ENCODE results near the gene EXT2. TPM values are rescaled to one million over a fixed set of nuclear protein-coding genes. Genes with fewer than 3 reads are reported as not detected.

Gene EXT2
- total RNA-seq, 1 donor from 2014 or later, result 67.7 TPM

DNA sequence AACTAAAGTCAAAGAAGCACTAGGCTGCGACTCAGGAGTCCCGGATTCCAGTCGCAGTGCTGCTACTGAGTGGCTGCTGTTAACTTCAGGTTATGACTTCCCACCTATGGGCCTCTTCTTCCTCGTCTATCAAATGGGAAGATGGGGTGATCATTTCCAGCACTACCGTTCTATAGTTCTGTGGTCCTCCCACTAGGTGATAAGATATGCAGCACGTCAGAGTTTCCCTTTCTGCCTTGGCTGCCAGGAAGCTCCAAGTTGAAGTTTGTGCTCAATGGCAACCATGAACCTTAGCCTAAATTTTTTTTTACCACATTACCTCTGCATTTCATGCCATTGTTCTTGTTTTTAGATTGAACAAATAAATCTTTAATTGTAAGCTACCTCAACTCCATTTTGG is 175.8 kb downstream of the EXT2 start:
- Histone ChIP-seq H4K20me1 (ENCODE audit: insufficient read depth, low read length) (no peaks in the 10 kb centered on the region), H3K79me2 (ENCODE audit: insufficient read depth, low read length) (no peaks in the 10 kb centered on the region), H3K4me2 (ENCODE audit: low read length) (no peak overlapping the region), H3K27ac (ENCODE audit: low read depth, low read length) (no peak overlapping the region), H3K4me3 (ENCODE audit: insufficient read depth, low read depth, low read length) (no peak overlapping the region), H3K4me1 (ENCODE audit: insufficient read depth, low read length) (peaks cover 22% of the 10 kb centered on the region), H3K36me3 (ENCODE audit: insufficient read depth, low read length) (no peaks in the 10 kb centered on the region), H3K27me3 (ENCODE audit: insufficient read depth, low read length) (no peaks in the 10 kb centered on the region), H2AFZ (ENCODE audit: low read depth, low read length) (no peak overlapping the region), H3K9ac (ENCODE audit: low read length) (no peak overlapping the region), H3K9me3 (ENCODE audit: insufficient read depth, low read depth, low read length) (no peaks in the 10 kb centered on the region)
- FAIRE-seq (no peak), DNase-seq (ENCODE audit: low read depth) (no peak)
- no peak for TF ChIP-seq EZH2 (IDR thresholded peaks at IDR 0.05; ENCODE audit: insufficient read depth, low read length)
- TF ChIP-seq, protein P1, sequence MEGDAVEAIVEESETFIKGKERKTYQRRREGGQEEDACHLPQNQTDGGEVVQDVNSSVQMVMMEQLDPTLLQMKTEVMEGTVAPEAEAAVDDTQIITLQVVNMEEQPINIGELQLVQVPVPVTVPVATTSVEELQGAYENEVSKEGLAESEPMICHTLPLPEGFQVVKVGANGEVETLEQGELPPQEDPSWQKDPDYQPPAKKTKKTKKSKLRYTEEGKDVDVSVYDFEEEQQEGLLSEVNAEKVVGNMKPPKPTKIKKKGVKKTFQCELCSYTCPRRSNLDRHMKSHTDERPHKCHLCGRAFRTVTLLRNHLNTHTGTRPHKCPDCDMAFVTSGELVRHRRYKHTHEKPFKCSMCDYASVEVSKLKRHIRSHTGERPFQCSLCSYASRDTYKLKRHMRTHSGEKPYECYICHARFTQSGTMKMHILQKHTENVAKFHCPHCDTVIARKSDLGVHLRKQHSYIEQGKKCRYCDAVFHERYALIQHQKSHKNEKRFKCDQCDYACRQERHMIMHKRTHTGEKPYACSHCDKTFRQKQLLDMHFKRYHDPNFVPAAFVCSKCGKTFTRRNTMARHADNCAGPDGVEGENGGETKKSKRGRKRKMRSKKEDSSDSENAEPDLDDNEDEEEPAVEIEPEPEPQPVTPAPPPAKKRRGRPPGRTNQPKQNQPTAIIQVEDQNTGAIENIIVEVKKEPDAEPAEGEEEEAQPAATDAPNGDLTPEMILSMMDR (IDR thresholded peaks at IDR 0.05; ENCODE audit: insufficient read depth, low read depth, low read length), result no peak
- no peak overlapping the region for H3K4me3 Mint-ChIP-seq (ENCODE audit: unreplicated experiment)
- H3K36me3 Mint-ChIP-seq (ENCODE audit: low read depth, unreplicated experiment), result no peaks in the 10 kb centered on the region
- H3K4me1 Mint-ChIP-seq (ENCODE audit: low read depth, unreplicated experiment), result peaks cover 5% of the 10 kb centered on the region
- no peak overlapping the region for H3K27ac Mint-ChIP-seq (ENCODE audit: unreplicated experiment)
- peaks cover 16% of the 10 kb centered on the region for H3K27me3 Mint-ChIP-seq (ENCODE audit: low read depth, unreplicated experiment)
- H3K9me3 Mint-ChIP-seq (ENCODE audit: unreplicated experiment), result peaks cover 8% of the 10 kb centered on the region

GRCh38 chr11:44274404-44274803 is 178.9 kb downstream of the EXT2 start:
- H3K4me1 Mint-ChIP-seq (ENCODE audit: low read depth, unreplicated experiment), result peaks cover 2% of the 10 kb centered on the region

DNA sequence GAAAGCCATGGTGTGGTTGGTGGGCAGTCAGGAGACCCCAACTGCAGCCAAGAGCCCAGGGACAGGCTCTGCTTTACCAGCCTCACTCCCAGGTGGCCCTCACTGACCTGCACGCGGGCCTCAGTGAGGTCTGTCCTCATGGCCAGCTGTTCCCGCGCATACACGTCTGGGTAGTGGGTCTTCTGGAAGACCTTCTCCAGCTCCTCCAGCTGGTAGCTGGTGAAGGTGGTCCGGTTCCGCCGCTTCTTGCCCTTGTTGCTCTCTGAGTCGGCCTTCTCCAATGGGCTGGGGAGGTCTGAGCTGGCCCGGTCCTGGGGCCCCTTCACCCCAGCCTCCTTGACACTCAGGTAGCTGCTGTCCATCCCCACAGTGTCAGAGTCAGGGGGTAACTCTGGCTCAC is 179.8 kb downstream of the EXT2 start:
- H3K36me3 Mint-ChIP-seq (ENCODE audit: low read depth, unreplicated experiment), result no peaks in the 10 kb centered on the region
- H3K4me1 Mint-ChIP-seq (ENCODE audit: low read depth, unreplicated experiment), result no peaks in the 10 kb centered on the region
- no peaks in the 10 kb centered on the region for H3K27me3 ChIP-seq (ENCODE audit: insufficient read depth, low read length)
- TF ChIP-seq, protein P1 (IDR thresholded peaks at IDR 0.05; ENCODE audit: insufficient read depth, low read depth, low read length), result no peak
- no peak for TF ChIP-seq EZH2 (IDR thresholded peaks at IDR 0.05; ENCODE audit: insufficient read depth, low read length)
- DNase-seq (ENCODE audit: low read depth) (no peak), FAIRE-seq (no peak)
- no peaks in the 10 kb centered on the region for H3K79me2 ChIP-seq (ENCODE audit: insufficient read depth, low read length)
- no peak overlapping the region for H2AFZ ChIP-seq (ENCODE audit: low read depth, low read length)
- peaks cover 2% of the 10 kb centered on the region for H3K4me1 ChIP-seq (ENCODE audit: insufficient read depth, low read length)
- no peak overlapping the region for H3K4me3 Mint-ChIP-seq (ENCODE audit: unreplicated experiment)
- H3K4me3 ChIP-seq (ENCODE audit: insufficient read depth, low read depth, low read length), result no peak overlapping the region
- H3K27ac ChIP-seq (ENCODE audit: low read depth, low read length), result no peak overlapping the region
- H3K36me3 ChIP-seq (ENCODE audit: insufficient read depth, low read length), result no peaks in the 10 kb centered on the region
- peaks cover 27% of the 10 kb centered on the region for H3K27me3 Mint-ChIP-seq (ENCODE audit: low read depth, unreplicated experiment)
- H3K27ac Mint-ChIP-seq (ENCODE audit: unreplicated experiment), result no peak overlapping the region
- H3K4me2 ChIP-seq (ENCODE audit: low read length), result no peak overlapping the region
- peaks cover 3% of the 10 kb centered on the region for H3K9me3 Mint-ChIP-seq (ENCODE audit: unreplicated experiment)
- no peak overlapping the region for H3K9ac ChIP-seq (ENCODE audit: low read length)
- no peaks in the 10 kb centered on the region for H3K9me3 ChIP-seq (ENCODE audit: insufficient read depth, low read depth, low read length)
- no peaks in the 10 kb centered on the region for H4K20me1 ChIP-seq (ENCODE audit: insufficient read depth, low read length)

More at GRCh38 chr11:44274404-44274803, 178.9 kb downstream of the EXT2 start:
- DNase-seq (ENCODE audit: low read depth) (no peak), FAIRE-seq (no peak)
- Histone ChIP-seq H3K36me3 (ENCODE audit: insufficient read depth, low read length) (no peaks in the 10 kb centered on the region), H4K20me1 (ENCODE audit: insufficient read depth, low read length) (no peaks in the 10 kb centered on the region), H3K79me2 (ENCODE audit: insufficient read depth, low read length) (no peaks in the 10 kb centered on the region), H3K27me3 (ENCODE audit: insufficient read depth, low read length) (no peaks in the 10 kb centered on the region), H3K9me3 (ENCODE audit: insufficient read depth, low read depth, low read length) (no peaks in the 10 kb centered on the region), H2AFZ (ENCODE audit: low read depth, low read length) (no peak overlapping the region), H3K4me1 (ENCODE audit: insufficient read depth, low read length) (peaks cover 10% of the 10 kb centered on the region), H3K27ac (ENCODE audit: low read depth, low read length) (no peak overlapping the region), H3K4me2 (ENCODE audit: low read length) (no peak overlapping the region), H3K4me3 (ENCODE audit: insufficient read depth, low read depth, low read length) (no peak overlapping the region), H3K9ac (ENCODE audit: low read length) (no peak overlapping the region)
- Mint-ChIP-seq H3K27me3 (ENCODE audit: low read depth, unreplicated experiment) (peaks cover 21% of the 10 kb centered on the region), H3K9me3 (ENCODE audit: unreplicated experiment) (peaks cover 3% of the 10 kb centered on the region), H3K36me3 (ENCODE audit: low read depth, unreplicated experiment) (no peaks in the 10 kb centered on the region), H3K27ac (ENCODE audit: unreplicated experiment) (no peak overlapping the region), H3K4me3 (ENCODE audit: unreplicated experiment) (no peak overlapping the region)
- TF ChIP-seq EZH2 (IDR thresholded peaks at IDR 0.05; ENCODE audit: insufficient read depth, low read length), result no peak
- TF ChIP-seq, protein P1 (IDR thresholded peaks at IDR 0.05; ENCODE audit: insufficient read depth, low read depth, low read length), result no peak

Data from astrocyte (in vitro differentiated cells and primary cell).